WTC11 (cell line): ENCODE data around the gene CSNK1G3. TPM values are rescaled to one million over a fixed set of nuclear protein-coding genes. Genes with fewer than 3 reads are reported as not detected.

Source experiments
- ATAC-seq: fragments of 200-7000 bp; cut with Tn5 transposase; 2 replicates; pipeline ENCODE4 v1.10.0; 2021; ENCODE audit warnings: mild to moderate bottlenecking, moderate library complexity
- CTCF ChIA-PET: fragments of 300-600 bp; sonication (Branson Sonifier 250); formaldehyde crosslinking; loops from one replicate; lab custom pipeline; 2021; ENCODE audit warnings: antibody characterized with exemption; lab: Charles Lee
- POLR2A ChIA-PET: fragments of 350-600 bp; sonication (Branson Sonifier 250); formaldehyde crosslinking; loops from one replicate; lab custom pipeline; 2021; ENCODE audit warnings: antibody characterized with exemption; lab: Charles Lee
- DNase-seq: peaks from one replicate; pipeline ENCODE4 v3.0.0; 2021; ENCODE audit warnings: low spot score
- H3K27ac Mint-ChIP-seq: 2 replicates; pipeline ENCODE4 v1.8.0; 2021; ENCODE audit warnings: mixed read lengths
- H3K27me3 Mint-ChIP-seq: 2 replicates; pipeline ENCODE4 v1.8.0; 2021; ENCODE audit warnings: low read depth, mild to moderate bottlenecking, moderate library complexity, mixed read lengths
- H3K36me3 Mint-ChIP-seq: 2 replicates; pipeline ENCODE4 v1.8.0; 2021; ENCODE audit warnings: mixed read lengths
- H3K4me1 Mint-ChIP-seq: 2 replicates; pipeline ENCODE4 v1.8.0; 2022; ENCODE audit warnings: mixed read lengths
- H3K4me3 Mint-ChIP-seq: 2 replicates; pipeline ENCODE4 v1.8.0; 2021; ENCODE audit warnings: mild to moderate bottlenecking, moderate library complexity, mixed read lengths
- H3K9me3 Mint-ChIP-seq: 2 replicates; pipeline ENCODE4 v1.8.0; 2021; ENCODE audit warnings: mixed read lengths
- ATF3 ChIP-seq: sonication (generic); formaldehyde crosslinking; conservative IDR thresholded peaks from 2 replicates; pipeline ENCODE4 v1.8.1; 2022; ENCODE audit warnings: mild to moderate bottlenecking, missing genetic modification reagents
- ATF6 ChIP-seq: sonication (generic); formaldehyde crosslinking; IDR thresholded peaks from 2 replicates; pipeline ENCODE4 v1.8.1; 2023; ENCODE audit warnings: mild to moderate bottlenecking, missing genetic modification reagents
- CREB1 ChIP-seq: sonication (generic); formaldehyde crosslinking; IDR thresholded peaks from 2 replicates; pipeline ENCODE4 v1.8.0; 2023; ENCODE audit warnings: mild to moderate bottlenecking, missing genetic modification reagents
- CTCF ChIP-seq: fragments of 200-600 bp; IDR thresholded peaks from 2 replicates; pipeline ENCODE4 v1.8.0; 2022; ENCODE audit warnings: antibody characterized with exemption
- E2F1 ChIP-seq: sonication (generic); formaldehyde crosslinking; IDR thresholded peaks from 2 replicates; pipeline ENCODE4 v1.8.0; 2022; ENCODE audit warnings: mild to moderate bottlenecking, missing genetic modification reagents
- E2F4 ChIP-seq: sonication (generic); formaldehyde crosslinking; IDR thresholded peaks from 2 replicates; pipeline ENCODE4 v1.8.1; 2022; ENCODE audit warnings: low read depth, mild to moderate bottlenecking, moderate library complexity, missing genetic modification reagents, borderline replicate concordance
- ELF4 ChIP-seq: sonication (generic); formaldehyde crosslinking; IDR thresholded peaks from 2 replicates; pipeline ENCODE4 v1.8.1; 2022; ENCODE audit warnings: low read depth, mild to moderate bottlenecking, moderate library complexity, missing genetic modification reagents
- EMX1 ChIP-seq: fragments of 250-450 bp; sonication (Bioruptor Pico); IDR thresholded peaks from 2 replicates; pipeline ENCODE4 v1.8.0; 2021; ENCODE audit warnings: mild to moderate bottlenecking
- ESRRA ChIP-seq: sonication (generic); formaldehyde crosslinking; IDR thresholded peaks from 2 replicates; pipeline ENCODE4 v1.8.1; 2022; ENCODE audit warnings: mild to moderate bottlenecking, missing genetic modification reagents, borderline replicate concordance
- FOXK1 ChIP-seq: sonication (generic); formaldehyde crosslinking; IDR thresholded peaks from 2 replicates; pipeline ENCODE4 v1.8.0; 2022; ENCODE audit warnings: mild to moderate bottlenecking, moderate library complexity, missing genetic modification reagents
- GTF2I ChIP-seq: fragments of 250-450 bp; sonication (Bioruptor Pico); conservative IDR thresholded peaks from 2 replicates; pipeline ENCODE4 v1.4.0; 2021; ENCODE audit warnings: mild to moderate bottlenecking
- IRF1 ChIP-seq: sonication (generic); formaldehyde crosslinking; IDR thresholded peaks from 2 replicates; pipeline ENCODE4 v1.8.0; 2023; ENCODE audit warnings: missing genetic modification reagents
- MAX ChIP-seq: sonication (generic); formaldehyde crosslinking; IDR thresholded peaks from 2 replicates; pipeline ENCODE4 v1.8.0; 2022; ENCODE audit warnings: mild to moderate bottlenecking, missing genetic modification reagents
- MXD4 ChIP-seq: fragments of 250-450 bp; sonication (Bioruptor Pico); IDR thresholded peaks from 2 replicates; pipeline ENCODE4 v1.8.0; 2021; ENCODE audit warnings: mild to moderate bottlenecking, moderate library complexity, borderline replicate concordance
- NR3C1 ChIP-seq: sonication (generic); formaldehyde crosslinking; conservative IDR thresholded peaks from 2 replicates; pipeline ENCODE4 v1.8.1; 2023; ENCODE audit warnings: low read depth, mild to moderate bottlenecking, missing genetic modification reagents
- OVOL2 ChIP-seq: fragments of 250-450 bp; sonication (Bioruptor Pico); IDR thresholded peaks from 2 replicates; pipeline ENCODE4 v1.9.0; 2021; ENCODE audit warnings: mild to moderate bottlenecking, borderline replicate concordance
- SMAD3 ChIP-seq: sonication (generic); formaldehyde crosslinking; IDR thresholded peaks from 2 replicates; pipeline ENCODE4 v1.8.0; 2022; ENCODE audit warnings: missing genetic modification reagents, mild to moderate bottlenecking, borderline replicate concordance
- SMAD4 ChIP-seq: sonication (generic); formaldehyde crosslinking; IDR thresholded peaks from 2 replicates; pipeline ENCODE4 v1.8.0; 2022; ENCODE audit warnings: mild to moderate bottlenecking, missing genetic modification reagents
- TEAD4 ChIP-seq: sonication (generic); formaldehyde crosslinking; IDR thresholded peaks from 2 replicates; pipeline ENCODE4 v1.8.0; 2022; ENCODE audit warnings: mild to moderate bottlenecking, missing genetic modification reagents
- USF2 ChIP-seq: sonication (generic); formaldehyde crosslinking; IDR thresholded peaks from 2 replicates; pipeline ENCODE4 v1.8.1; 2023; ENCODE audit warnings: mild to moderate bottlenecking, missing genetic modification reagents, moderate library complexity
- ZNF396 ChIP-seq: fragments of 250-450 bp; sonication (Bioruptor Pico); IDR thresholded peaks from 2 replicates; pipeline ENCODE4 v1.8.0; 2021; ENCODE audit warnings: mild to moderate bottlenecking, moderate library complexity, borderline replicate concordance
- ZNF416 ChIP-seq: fragments of 250-450 bp; sonication (Bioruptor Pico); IDR thresholded peaks from 2 replicates; pipeline ENCODE4 v1.9.0; 2021; ENCODE audit warnings: mild to moderate bottlenecking, inconsistent platforms
- ZNF423 ChIP-seq: fragments of 250-450 bp; sonication (Bioruptor Pico); IDR thresholded peaks from 2 replicates; pipeline ENCODE4 v2.1.2; 2022; ENCODE audit warnings: mild to moderate bottlenecking, moderate library complexity
- ZNF512 ChIP-seq: sonication (generic); formaldehyde crosslinking; IDR thresholded peaks from 2 replicates; pipeline ENCODE4 v1.8.1; 2022; ENCODE audit warnings: missing genetic modification reagents, borderline replicate concordance
- ZSCAN18 ChIP-seq: fragments of 250-450 bp; sonication (Bioruptor Pico); IDR thresholded peaks from 2 replicates; pipeline ENCODE4 v2.1.2; 2022; ENCODE audit warnings: mild to moderate bottlenecking, moderate library complexity
- total RNA-seq: library from RNA; stranded (reverse); gene quantifications from 3 replicates; pipeline ENCODE4 v1.2.3, GENCODE V29; 2021

Gene CSNK1G3
- total RNA-seq, 1 experiment from 2014 or later = 51.2 TPM

GRCh38 chr5:123528065-123528464 lies 16.1 kb downstream of the CSNK1G3 start (continued):
- no peak for TF ChIP-seq ZNF512 (CRISPR knock-in tag)
- TF ChIP-seq ZNF423 (CRISPR knock-in tag) = no peak
- TF ChIP-seq TEAD4 (CRISPR knock-in tag) = no peak
- TF ChIP-seq IRF1 = no peak
- no peak for TF ChIP-seq MXD4 (CRISPR knock-in tag)
- TF ChIP-seq USF2 (CRISPR knock-in tag) = no peak
- no peak for TF ChIP-seq GTF2I
- no peak for TF ChIP-seq SMAD4 (CRISPR knock-in tag)
- TF ChIP-seq SMAD3 = no peak
- TF ChIP-seq ZNF396 (CRISPR knock-in tag) = no peak

GRCh38 chr5:123528878-123529277 lies 16.9 kb downstream of the CSNK1G3 start:
- Mint-ChIP-seq H3K4me1 (peaks cover 23% of the 10 kb centered on the region), H3K27ac (no peak overlapping the region), H3K36me3 (no peaks in the 10 kb centered on the region), H3K4me3 (no peak overlapping the region), H3K9me3 (no peaks in the 10 kb centered on the region), H3K27me3 (no peaks in the 10 kb centered on the region)
- DNase-seq = no peak
- TF ChIP-seq ZSCAN18 (CRISPR knock-in tag) = no peak
- TF ChIP-seq ELF4 = no peak
- TF ChIP-seq CTCF = no peak
- no peak for TF ChIP-seq ATF3
- no peak for TF ChIP-seq MAX (CRISPR knock-in tag)
- TF ChIP-seq ATF6 (CRISPR knock-in tag) = no peak
- no peak for TF ChIP-seq SMAD4 (CRISPR knock-in tag)
- no peak for TF ChIP-seq ESRRA (CRISPR knock-in tag)
- no peak for TF ChIP-seq IRF1
- no peak for TF ChIP-seq OVOL2
- no peak for TF ChIP-seq NR3C1 (CRISPR knock-in tag)
- no peak for TF ChIP-seq FOXK1 (CRISPR knock-in tag)
- TF ChIP-seq E2F4 (CRISPR knock-in tag) = no peak
- no peak for TF ChIP-seq EMX1 (CRISPR knock-in tag)
- no peak for TF ChIP-seq ZNF416
- no peak for TF ChIP-seq E2F1 (CRISPR knock-in tag)
- TF ChIP-seq CREB1 (CRISPR knock-in tag) = no peak
- ChIA-PET POLR2A (interaction anchor here (0.6 kb wide), 1 partner anchor 10 kb away, joined by 8 read pairs; no protein-coding TSS in a partner anchor), CTCF (no interaction called here)
- ATAC-seq = no peak
